Measurements from ENCODE around the gene PIWIL1.

The PIWIL1 gene

GRCh38 chr12:130336723-130337487 is 782 bp upstream of the PIWIL1 start:
- no peak for DNase-seq (ENCODE audit: extremely low read depth in 1 of 2, low read depth in 1 of 2)

GRCh38 chr12:130338794-130339601 is 1.3 kb downstream of the PIWIL1 start:
- DNase-seq (ENCODE audit: extremely low read depth in 1 of 2, low read depth in 1 of 2) = no peak

GRCh38 chr12:130339951-130340350 is 2.3 kb downstream of the PIWIL1 start:
- no peak for DNase-seq (ENCODE audit: extremely low read depth in 1 of 2, low read depth in 1 of 2)

- no peak for DNase-seq (ENCODE audit: extremely low read depth in 1 of 2, low read depth in 1 of 2)
Measured at GRCh38 chr12:130342442-130342841, 4.8 kb downstream of the PIWIL1 start.

GRCh38 chr12:130342842-130343241 is 5.2 kb downstream of the PIWIL1 start:
- no peak for DNase-seq (ENCODE audit: extremely low read depth in 1 of 2, low read depth in 1 of 2)

- no peak for DNase-seq (ENCODE audit: extremely low read depth in 1 of 2, low read depth in 1 of 2)
Measured at GRCh38 chr12:130344529-130344928, 6.8 kb downstream of the PIWIL1 start.

GRCh38 chr12:130345292-130345691 is 7.6 kb downstream of the PIWIL1 start:
- DNase-seq (ENCODE audit: extremely low read depth in 1 of 2, low read depth in 1 of 2) = no peak

- no peak for DNase-seq (ENCODE audit: extremely low read depth in 1 of 2, low read depth in 1 of 2)
Measured at GRCh38 chr12:130347588-130347987, 9.9 kb downstream of the PIWIL1 start.

GRCh38 chr12:130350715-130351114 is 13.0 kb downstream of the PIWIL1 start:
- DNase-seq (ENCODE audit: extremely low read depth in 1 of 2, low read depth in 1 of 2) = no peak

- DNase-seq (ENCODE audit: extremely low read depth in 1 of 2, low read depth in 1 of 2) = no peak
Measured at GRCh38 chr12:130351326-130351725, 13.6 kb downstream of the PIWIL1 start.

GRCh38 chr12:130353081-130353480 is 15.4 kb downstream of the PIWIL1 start:
- no peak for DNase-seq (ENCODE audit: extremely low read depth in 1 of 2, low read depth in 1 of 2)

GRCh38 chr12:130354407-130354806 is 16.7 kb downstream of the PIWIL1 start:
- no peak for DNase-seq (ENCODE audit: extremely low read depth in 1 of 2, low read depth in 1 of 2)

GRCh38 chr12:130356222-130356621 is 18.5 kb downstream of the PIWIL1 start:
- no peak for DNase-seq (ENCODE audit: extremely low read depth in 1 of 2, low read depth in 1 of 2)

GRCh38 chr12:130357241-130357640 is 19.6 kb downstream of the PIWIL1 start:
- no peak for DNase-seq (ENCODE audit: extremely low read depth in 1 of 2, low read depth in 1 of 2)

GRCh38 chr12:130357729-130358330 is 20.1 kb downstream of the PIWIL1 start:
- DNase-seq (ENCODE audit: extremely low read depth in 1 of 2, low read depth in 1 of 2) = no peak

- DNase-seq (ENCODE audit: extremely low read depth in 1 of 2, low read depth in 1 of 2) = no peak
Measured at GRCh38 chr12:130362060-130362459, 24.4 kb downstream of the PIWIL1 start.

- DNase-seq (ENCODE audit: extremely low read depth in 1 of 2, low read depth in 1 of 2) = no peak
Measured at GRCh38 chr12:130364578-130364977, 26.9 kb downstream of the PIWIL1 start.

GRCh38 chr12:130366159-130366558 is 28.5 kb downstream of the PIWIL1 start:
- DNase-seq (ENCODE audit: extremely low read depth in 1 of 2, low read depth in 1 of 2) = no peak

- DNase-seq (ENCODE audit: extremely low read depth in 1 of 2, low read depth in 1 of 2) = no peak
Measured at GRCh38 chr12:130367003-130367402, 29.3 kb downstream of the PIWIL1 start.

- DNase-seq (ENCODE audit: extremely low read depth in 1 of 2, low read depth in 1 of 2) = no peak
Measured at GRCh38 chr12:130367523-130367922, 29.8 kb downstream of the PIWIL1 start.

GRCh38 chr12:130369816-130370215 is 32.1 kb downstream of the PIWIL1 start:
- DNase-seq (ENCODE audit: extremely low read depth in 1 of 2, low read depth in 1 of 2) = no peak

- no peak for DNase-seq (ENCODE audit: extremely low read depth in 1 of 2, low read depth in 1 of 2)
Measured at GRCh38 chr12:130371296-130371695, 33.6 kb downstream of the PIWIL1 start.
